ENCODE results near the gene UCN3. TPM values are rescaled to one million over a fixed set of nuclear protein-coding genes. Genes with fewer than 3 reads are reported as not detected.

UCN3 gene
- total and polyA plus RNA-seq, 2 of the 4 experiments (the other 2 are of a cell fraction) = not detected

DNA sequence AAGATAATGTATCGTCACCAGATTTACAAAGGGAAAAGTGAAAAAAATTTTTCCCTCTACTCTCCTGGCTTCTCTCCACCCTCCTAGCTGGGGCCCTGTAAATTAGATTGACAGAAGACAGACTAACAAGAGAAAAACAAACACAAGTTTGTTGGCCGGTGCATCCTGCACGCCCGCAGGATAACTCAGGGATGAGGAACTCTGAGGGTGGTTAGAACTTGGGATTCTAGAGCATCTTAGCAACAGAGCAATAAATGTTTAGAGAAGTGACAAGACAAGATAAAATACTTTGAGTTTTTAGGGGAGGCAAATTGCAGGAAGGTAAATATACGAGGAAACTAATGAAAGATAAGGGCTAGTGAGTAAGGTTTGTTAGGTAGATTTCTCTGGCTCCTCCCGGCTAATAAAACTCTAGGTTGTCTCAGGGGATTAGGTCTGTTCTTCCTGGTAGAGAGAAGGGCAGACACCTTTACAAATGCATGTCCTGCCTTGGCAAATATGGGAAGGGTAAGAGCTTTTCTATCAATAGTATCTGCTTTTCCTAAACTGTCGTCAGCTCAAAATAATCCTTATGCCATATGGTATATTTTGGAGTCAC is 4.3 kb upstream of the UCN3 start:
- H2AK5ac ChIP-seq (ENCODE audit: low read depth, low read length) = no peak overlapping the region
- no peaks in the 10 kb centered on the region for H3K9me1 ChIP-seq (ENCODE audit: insufficient read depth, low read length)
- H2BK120ac ChIP-seq (ENCODE audit: low read depth, low read length) = no peak overlapping the region
- no peaks in the 10 kb centered on the region for H3K36me3 ChIP-seq (ENCODE audit: control insufficient read depth, insufficient read depth, low read length)
- ChIA-PET POLR2A (ENCODE audit: unreplicated experiment) (no interaction called here), CTCF (no interaction called here)
- H3K79me1 ChIP-seq (ENCODE audit: low read depth in 1 of 2, low read length in 2 of 2) = no peaks in the 10 kb centered on the region
- no peak overlapping the region for H3K14ac ChIP-seq (replicated peaks; ENCODE audit: low read depth, low read length)
- no peak overlapping the region for H3K4me3 ChIP-seq (ENCODE audit: insufficient read depth, low read depth, low read length)
- no peak overlapping the region for H3K27ac ChIP-seq (ENCODE audit: insufficient read depth, low read length)
- dilution Hi-C loops (cut with HindIII; ENCODE audit: low sequenced_read_pairs, unreplicated experiment) = no loop called here
- H3K27me3 ChIP-seq (ENCODE audit: control insufficient read depth, insufficient read depth, low read length) = peaks cover 6% of the 10 kb centered on the region
- H3K23ac ChIP-seq (ENCODE audit: low read depth, low read length) = no peak overlapping the region
- H2BK20ac ChIP-seq (ENCODE audit: low read depth, low read length) = no peak overlapping the region
- H3K4me2 ChIP-seq (ENCODE audit: low read depth, low read length) = no peak overlapping the region
- DNase-seq = no peak
- ATAC-seq (ENCODE audit: low read depth) = no peak
- no peak overlapping the region for H2AK9ac ChIP-seq (replicated peaks; ENCODE audit: low read depth, low read length, poor library complexity)
- no peak overlapping the region for H4K91ac ChIP-seq (ENCODE audit: insufficient read depth, low read depth, low read length)
- no peak overlapping the region for H3K56ac ChIP-seq (ENCODE audit: extremely low read depth, insufficient read depth, low read length)
- intact Hi-C loops (cut with micrococcal nuclease) = no loop called here
- no peak overlapping the region for H4K8ac ChIP-seq (ENCODE audit: low read depth in 2 of 2, low read length in 2 of 2)
- no TSS peak for BruUV-seq (replicated peaks)
- H2AFZ ChIP-seq (replicated peaks; ENCODE audit: low read length, poor library complexity) = no peak overlapping the region
- no peak overlapping the region for H4K5ac ChIP-seq (ENCODE audit: low read depth, low read length)
- H2BK15ac ChIP-seq (ENCODE audit: low read depth, low read length) = no peak overlapping the region
- no peak overlapping the region for H3K18ac ChIP-seq (ENCODE audit: low read depth, low read length)
- in situ Hi-C loops (cut with MboI; ENCODE audit: low sequenced_read_pairs) = no loop called here
- no peak overlapping the region for H3K4ac ChIP-seq (ENCODE audit: low read depth, low read length)
- H4K20me1 ChIP-seq (ENCODE audit: insufficient read depth, low read length) = no peaks in the 10 kb centered on the region
- H3K9me3 ChIP-seq (ENCODE audit: control insufficient read depth, insufficient read depth, low read length) = no peaks in the 10 kb centered on the region
- no peak for TF ChIP-seq BHLHE40 (IDR thresholded peaks at IDR 0.05; ENCODE audit: low read depth, low read length)
- no peak for TF ChIP-seq MAFK (IDR thresholded peaks at IDR 0.05; ENCODE audit: low read depth, low read length)
- no peak for TF ChIP-seq SMC3 (IDR thresholded peaks at IDR 0.05; ENCODE audit: low read depth, low read length)
- TF ChIP-seq RFX5 (IDR thresholded peaks at IDR 0.05; ENCODE audit: low read depth, low read length) = no peak
- no peak for TF ChIP-seq CHD1 (IDR thresholded peaks at IDR 0.05; ENCODE audit: low read depth, low read length)
- TF ChIP-seq RAD21 (IDR thresholded peaks at IDR 0.05; ENCODE audit: low read length) = no peak
- no peak for TF ChIP-seq RCOR1 (IDR thresholded peaks at IDR 0.05; ENCODE audit: insufficient replicate concordance, low read length)
- no peak for TF ChIP-seq CEBPB (IDR thresholded peaks at IDR 0.05; ENCODE audit: low read depth, low read length)
- no peak for TF ChIP-seq POLR2A (IDR thresholded peaks at IDR 0.05; ENCODE audit: low read depth, low read length)
- TF ChIP-seq, protein P1, sequence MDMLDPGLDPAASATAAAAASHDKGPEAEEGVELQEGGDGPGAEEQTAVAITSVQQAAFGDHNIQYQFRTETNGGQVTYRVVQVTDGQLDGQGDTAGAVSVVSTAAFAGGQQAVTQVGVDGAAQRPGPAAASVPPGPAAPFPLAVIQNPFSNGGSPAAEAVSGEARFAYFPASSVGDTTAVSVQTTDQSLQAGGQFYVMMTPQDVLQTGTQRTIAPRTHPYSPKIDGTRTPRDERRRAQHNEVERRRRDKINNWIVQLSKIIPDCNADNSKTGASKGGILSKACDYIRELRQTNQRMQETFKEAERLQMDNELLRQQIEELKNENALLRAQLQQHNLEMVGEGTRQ (IDR thresholded peaks at IDR 0.05; ENCODE audit: low read depth, low read length) = no peak
- TF ChIP-seq ELK1 (IDR thresholded peaks at IDR 0.05; ENCODE audit: borderline replicate concordance, low read depth, low read length) = no peak
- WGBS, 2 experiments (ENCODE audit: extremely low coverage in 2 of 2, insufficient read length in 1 of 2) = 0% methylated on average over 1 of the region's 7 CpGs; no CpG with 5 or more reads in 1 of the 2 experiments
- H2BK5ac ChIP-seq (ENCODE audit: low read depth, low read length, poor library complexity, severe bottlenecking) = no peak overlapping the region
- no peak overlapping the region for H3K9ac ChIP-seq (ENCODE audit: low read depth, low read length)
- no peaks in the 10 kb centered on the region for H3K4me1 ChIP-seq (ENCODE audit: control insufficient read depth, insufficient read depth, low read length)
